ENCODE measurements around the gene GFRA1. TPM values are rescaled to one million over a fixed set of nuclear protein-coding genes. Genes with fewer than 3 reads are reported as not detected.

Gene GFRA1
- total RNA-seq, 4 donors from 2014 or later: 6.2 to 44.5 (median 13.4) TPM

DNA sequence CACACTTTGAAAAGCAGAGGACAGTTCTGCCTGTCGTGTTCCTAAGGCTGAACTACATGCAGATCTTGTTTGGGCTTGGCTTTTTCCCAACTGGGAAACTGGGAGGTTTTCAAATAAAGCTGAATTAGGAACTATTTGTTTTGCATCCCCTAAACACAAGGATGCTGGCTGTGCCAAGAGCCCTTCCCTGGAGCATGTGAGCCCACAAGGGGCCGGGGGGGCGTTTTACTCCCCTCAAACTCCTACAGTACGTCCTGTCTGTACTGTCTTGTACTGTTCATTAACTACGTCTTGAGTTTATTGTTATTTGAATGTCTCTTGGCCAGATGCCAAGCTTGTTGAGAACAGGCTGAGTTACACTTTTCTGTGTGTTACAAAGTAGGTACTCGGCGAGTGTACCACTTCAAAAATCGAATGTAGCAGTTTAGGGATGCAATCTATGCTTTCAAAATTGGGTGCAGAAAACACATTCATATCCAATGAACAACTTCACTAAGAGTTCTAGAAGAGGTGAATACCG lies 94.9 kb downstream of the GFRA1 start:
- H3K4me3 ChIP-seq (ENCODE audit: low read depth, poor library complexity, severe bottlenecking): no peak overlapping the region
- intact Hi-C loops (cut with DNase I; ENCODE audit: low total_unique reads): no loop called here
- WGBS, 2 donors: 33 to 34% methylated on average over 9 of the region's 9 CpGs
- no peak for TF ChIP-seq POLR2A (IDR thresholded peaks at IDR 0.05)
- TF ChIP-seq, protein P1, sequence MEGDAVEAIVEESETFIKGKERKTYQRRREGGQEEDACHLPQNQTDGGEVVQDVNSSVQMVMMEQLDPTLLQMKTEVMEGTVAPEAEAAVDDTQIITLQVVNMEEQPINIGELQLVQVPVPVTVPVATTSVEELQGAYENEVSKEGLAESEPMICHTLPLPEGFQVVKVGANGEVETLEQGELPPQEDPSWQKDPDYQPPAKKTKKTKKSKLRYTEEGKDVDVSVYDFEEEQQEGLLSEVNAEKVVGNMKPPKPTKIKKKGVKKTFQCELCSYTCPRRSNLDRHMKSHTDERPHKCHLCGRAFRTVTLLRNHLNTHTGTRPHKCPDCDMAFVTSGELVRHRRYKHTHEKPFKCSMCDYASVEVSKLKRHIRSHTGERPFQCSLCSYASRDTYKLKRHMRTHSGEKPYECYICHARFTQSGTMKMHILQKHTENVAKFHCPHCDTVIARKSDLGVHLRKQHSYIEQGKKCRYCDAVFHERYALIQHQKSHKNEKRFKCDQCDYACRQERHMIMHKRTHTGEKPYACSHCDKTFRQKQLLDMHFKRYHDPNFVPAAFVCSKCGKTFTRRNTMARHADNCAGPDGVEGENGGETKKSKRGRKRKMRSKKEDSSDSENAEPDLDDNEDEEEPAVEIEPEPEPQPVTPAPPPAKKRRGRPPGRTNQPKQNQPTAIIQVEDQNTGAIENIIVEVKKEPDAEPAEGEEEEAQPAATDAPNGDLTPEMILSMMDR (IDR thresholded peaks at IDR 0.05): no peak
- DNase-seq (ENCODE audit: low spot score in 2 of 2): no peak

DNA sequence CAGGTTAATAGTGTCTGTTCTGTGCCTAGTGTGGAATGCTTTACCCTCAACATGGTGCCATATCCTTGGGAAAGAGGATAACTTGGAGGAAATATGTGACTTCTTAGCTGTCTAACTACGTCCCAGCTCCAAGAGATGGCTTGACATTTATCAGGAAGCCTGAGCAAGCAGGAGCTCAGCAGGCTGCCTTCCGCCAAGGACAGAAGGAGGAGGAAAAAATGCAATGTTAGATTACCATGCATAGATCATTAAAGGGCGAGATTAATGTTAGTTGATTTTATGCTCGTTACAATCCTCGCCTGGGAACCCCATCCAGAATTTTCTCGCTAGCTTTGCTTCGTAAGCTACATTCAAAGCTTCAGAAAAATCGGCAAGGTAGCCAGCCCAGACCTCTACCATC lies 97.8 kb downstream of the GFRA1 start:
- intact Hi-C loops (cut with DNase I; ENCODE audit: low total_unique reads): no loop called here
- no peak overlapping the region for H3K4me3 ChIP-seq (ENCODE audit: low read depth, poor library complexity, severe bottlenecking)
- TF ChIP-seq, protein P1 (IDR thresholded peaks at IDR 0.05): no peak
- TF ChIP-seq POLR2A (IDR thresholded peaks at IDR 0.05): no peak
- WGBS, 2 donors: 94 to 95% methylated on average over 8 of the region's 8 CpGs
- DNase-seq (ENCODE audit: low spot score in 2 of 2): no peak

DNA sequence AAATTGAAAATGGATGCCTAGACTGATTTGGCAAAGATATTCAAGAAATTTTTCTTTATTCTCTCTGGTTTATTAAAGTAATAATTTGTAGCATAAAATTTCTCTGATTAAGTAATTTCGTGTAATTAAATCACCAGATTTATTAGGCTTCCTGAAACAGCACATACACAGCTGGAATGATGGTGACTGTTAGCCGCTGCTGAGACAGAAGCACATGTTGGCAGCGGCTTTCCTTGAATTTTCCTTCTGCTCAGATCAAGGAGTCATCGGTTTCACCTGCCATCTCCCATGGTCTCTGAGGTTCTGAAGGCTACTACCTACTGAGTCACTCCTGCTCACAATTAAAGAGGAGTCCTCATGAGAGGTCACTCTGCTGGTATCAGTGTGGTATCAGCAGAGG lies 101.5 kb downstream of the GFRA1 start:
- DNase-seq (ENCODE audit: low spot score in 2 of 2): no peak
- intact Hi-C loops (cut with DNase I; ENCODE audit: low total_unique reads): no loop called here
- TF ChIP-seq, protein P1 (IDR thresholded peaks at IDR 0.05): no peak
- TF ChIP-seq POLR2A (IDR thresholded peaks at IDR 0.05): no peak
- WGBS, 2 donors: 87 to 91% methylated on average over 4 of the region's 4 CpGs
- no peak overlapping the region for H3K4me3 ChIP-seq (ENCODE audit: low read depth, poor library complexity, severe bottlenecking)

DNA sequence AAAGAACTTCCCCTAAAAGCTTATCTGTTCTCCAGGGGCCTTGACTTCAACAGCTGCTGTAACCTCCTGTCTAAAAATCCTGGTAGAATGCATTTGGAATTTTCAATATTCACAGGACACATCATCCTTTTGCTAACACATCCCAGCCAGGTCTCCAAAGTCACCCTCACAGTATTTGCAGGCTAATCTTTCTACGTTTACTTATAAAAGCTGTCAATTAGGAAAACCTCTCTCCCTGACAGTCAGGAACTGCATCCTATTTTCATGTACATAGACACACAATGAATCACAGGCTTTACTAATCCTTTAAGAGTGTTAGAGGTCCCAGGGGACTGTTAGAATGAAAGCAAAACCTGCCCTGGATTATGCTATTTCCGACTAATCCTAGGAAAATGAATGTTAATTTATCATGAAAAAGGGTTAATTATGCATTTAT lies 102.2 kb downstream of the GFRA1 start:
- no peak overlapping the region for H3K4me3 ChIP-seq (ENCODE audit: low read depth, poor library complexity, severe bottlenecking)
- intact Hi-C loops (cut with DNase I; ENCODE audit: low total_unique reads): no loop called here
- no peak for DNase-seq (ENCODE audit: low spot score in 2 of 2)
- TF ChIP-seq, protein P1 (IDR thresholded peaks at IDR 0.05): no peak
- TF ChIP-seq POLR2A (IDR thresholded peaks at IDR 0.05): no peak
- 33 to 44% methylated on average over 2 of the region's 2 CpGs for WGBS, 2 donors

DNA sequence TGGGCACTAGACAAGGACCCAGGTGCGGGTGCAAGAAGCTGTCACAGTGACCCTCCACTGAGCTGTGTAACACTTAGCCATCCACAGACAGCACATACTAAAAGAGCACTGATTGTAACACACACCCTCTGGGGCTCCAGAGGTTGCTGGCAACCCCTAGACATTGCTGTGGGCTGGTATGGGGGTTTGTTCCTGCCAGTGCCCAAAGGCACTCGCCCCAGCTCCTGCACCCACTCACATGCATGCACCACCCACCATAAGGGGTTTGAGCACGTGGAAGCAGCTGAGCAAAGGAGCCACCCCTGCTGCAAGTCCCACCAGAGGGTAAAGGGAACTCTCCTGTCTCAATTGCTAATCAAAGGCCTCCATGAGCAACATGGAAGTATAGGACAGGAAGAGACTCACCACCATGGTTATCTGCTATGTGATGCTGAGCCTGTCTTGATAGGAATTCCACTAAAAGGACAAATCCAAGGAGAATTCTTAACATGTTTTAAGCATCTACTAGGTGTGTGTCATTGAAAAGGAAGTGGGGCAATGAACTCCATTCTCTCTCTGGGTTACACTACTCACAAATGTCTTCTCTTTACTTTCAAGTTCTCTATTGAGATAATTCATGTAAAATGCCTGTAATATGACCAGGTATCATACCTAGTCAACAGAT lies 103.1 kb downstream of the GFRA1 start:
- TF ChIP-seq, protein P1 (IDR thresholded peaks at IDR 0.05): no peak
- TF ChIP-seq POLR2A (IDR thresholded peaks at IDR 0.05): no peak
- no peak for DNase-seq (ENCODE audit: low spot score in 2 of 2)
- 83 to 84% methylated on average over 3 of the region's 3 CpGs for WGBS, 2 donors
- intact Hi-C loops (cut with DNase I; ENCODE audit: low total_unique reads): no loop called here
- no peak overlapping the region for H3K4me3 ChIP-seq (ENCODE audit: low read depth, poor library complexity, severe bottlenecking)

DNA sequence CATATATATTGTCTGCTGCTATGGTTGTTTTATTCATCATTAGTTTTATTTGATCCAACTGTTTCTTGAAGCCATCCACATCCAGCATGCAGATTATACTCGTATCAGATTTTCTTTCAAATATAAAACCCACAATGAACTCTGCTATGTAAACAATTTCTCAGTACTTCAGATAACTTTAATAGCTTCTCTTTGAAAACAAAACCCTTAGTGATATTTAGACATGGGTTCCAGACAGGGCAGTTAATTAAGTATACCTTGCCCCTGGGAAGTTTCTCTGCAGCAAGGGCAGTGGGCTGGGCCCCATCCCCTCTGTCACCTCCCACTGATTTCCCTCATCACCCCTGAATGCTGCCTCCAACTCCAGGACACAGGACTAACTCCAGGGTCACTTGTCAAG lies 104.3 kb downstream of the GFRA1 start:
- no peak for TF ChIP-seq POLR2A (IDR thresholded peaks at IDR 0.05)
- TF ChIP-seq, protein P1 (IDR thresholded peaks at IDR 0.05): no peak
- H3K4me3 ChIP-seq (ENCODE audit: low read depth, poor library complexity, severe bottlenecking): no peak overlapping the region
- WGBS, 2 donors: 92 to 93% methylated on average over 1 of the region's 1 CpG
- no peak for DNase-seq (ENCODE audit: low spot score in 2 of 2)
- intact Hi-C loops (cut with DNase I; ENCODE audit: low total_unique reads): no loop called here

Data from lower leg skin (tissue), 4 donors.